DOHH2 (cell line): ENCODE results near the gene SMIM38.

Experiments used
- H3F3A ChIP-seq: fragments of 200-600 bp; sonication (generic), shearing (Covaris generic); 2 replicates; pipeline ENCODE4 v1.6.0; 2016; ENCODE audit warnings: antibody characterized with exemption, mild to moderate bottlenecking; ENCODE audit not compliant: control insufficient read depth, insufficient read depth
- H3K27ac ChIP-seq: fragments of 200-600 bp; sonication (generic); 2 replicates; pipeline ENCODE4 v1.5.1; 2014; ENCODE audit warnings: low read depth, mild to moderate bottlenecking, low read length, moderate library complexity
- H3K27me3 ChIP-seq: fragments of 200-600 bp; sonication (generic); 2 replicates; pipeline ENCODE4 v1.6.1; 2014; ENCODE audit warnings: mild to moderate bottlenecking, low read length, mixed read lengths; ENCODE audit not compliant: control insufficient read depth
- H3K36me3 ChIP-seq: fragments of 200-600 bp; sonication (generic); 2 replicates; pipeline ENCODE4 v1.6.1; 2014; ENCODE audit warnings: mild to moderate bottlenecking, low read length, moderate library complexity, mixed read lengths; ENCODE audit not compliant: control insufficient read depth
- H3K4me1 ChIP-seq: fragments of 200-600 bp; sonication (generic); 2 replicates; pipeline ENCODE4 v1.6.1; 2014; ENCODE audit warnings: mild to moderate bottlenecking, low read length, mixed read lengths; ENCODE audit not compliant: control insufficient read depth
- H3K4me2 ChIP-seq: fragments of 200-600 bp; sonication (generic); 2 replicates; pipeline ENCODE4 v1.6.0; 2014; ENCODE audit warnings: mild to moderate bottlenecking, low read length, moderate library complexity
- H3K4me3 ChIP-seq: fragments of 200-600 bp; sonication (generic); 2 replicates; pipeline ENCODE4 v1.5.1; 2014; ENCODE audit warnings: mild to moderate bottlenecking, low read length, mixed read lengths
- H3K79me2 ChIP-seq: fragments of 200-600 bp; sonication (generic); 2 replicates; pipeline ENCODE4 v1.6.1; 2014; ENCODE audit warnings: mild to moderate bottlenecking, low read length, mixed read lengths; ENCODE audit not compliant: control insufficient read depth
- H3K9me2 ChIP-seq: fragments of 200-600 bp; sonication (generic); replicated peaks from 2 replicates; pipeline ENCODE4 v1.6.1; 2014; ENCODE audit warnings: mild to moderate bottlenecking, low read length, mixed read lengths; ENCODE audit not compliant: control insufficient read depth
- H3K9me3 ChIP-seq: fragments of 200-600 bp; sonication (generic); 2 replicates; pipeline ENCODE4 v1.6.1; 2014; ENCODE audit warnings: antibody characterized with exemption, low read length, mixed read lengths; ENCODE audit not compliant: control insufficient read depth, insufficient read depth
- H4K20me1 ChIP-seq: fragments of 200-600 bp; sonication (generic); 2 replicates; pipeline ENCODE4 v1.6.0; 2014; ENCODE audit warnings: low read depth, mild to moderate bottlenecking, antibody characterized with exemption, low read length, moderate library complexity; ENCODE audit not compliant: control insufficient read depth, insufficient read depth
- CTCF ChIP-seq: fragments of 200-600 bp; sonication (generic); IDR thresholded peaks from one replicate; pipeline ENCODE4 v1.5.1; 2014; ENCODE audit warnings: antibody characterized with exemption, mild to moderate bottlenecking, low read depth, low read length; ENCODE audit not compliant: poor library complexity, severe bottlenecking
- EZH2phosphoT487 ChIP-seq: fragments of 200-600 bp; sonication (generic); IDR thresholded peaks from 2 replicates; pipeline ENCODE4 v1.6.1; 2017; ENCODE audit warnings: borderline replicate concordance, mild to moderate bottlenecking, antibody characterized with exemption, low read length, moderate library complexity, mixed read lengths

Gene SMIM38

DNA sequence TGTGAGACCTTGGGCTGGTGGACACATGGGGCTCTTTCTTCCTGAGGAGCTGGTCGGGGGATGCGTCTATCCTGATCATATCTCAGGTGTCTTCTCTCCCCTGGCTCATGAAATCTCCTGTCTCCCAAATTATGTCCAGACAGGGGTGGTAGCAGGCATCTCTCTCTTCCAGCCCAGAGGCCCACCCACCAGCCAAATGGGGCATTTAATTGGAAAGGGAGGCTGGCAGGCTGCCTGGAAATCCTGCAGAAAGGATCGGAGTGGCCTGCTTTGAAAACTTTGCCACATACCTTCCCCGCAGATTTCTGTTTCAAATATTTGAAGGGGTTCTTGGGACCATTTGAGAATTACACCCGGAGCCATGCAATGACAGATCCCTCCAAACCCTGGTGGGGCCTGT, 37.4 kb downstream of the SMIM38 start:
- Histone ChIP-seq H4K20me1 (no peaks in the 10 kb centered on the region), H3K27me3 (no peaks in the 10 kb centered on the region), H3K4me2 (no peak overlapping the region), H3K4me1 (no peaks in the 10 kb centered on the region), H3K79me2 (no peaks in the 10 kb centered on the region), H3K27ac (no peak overlapping the region), H3K4me3 (no peak overlapping the region), H3K9me3 (no peaks in the 10 kb centered on the region), H3K9me2 (no peaks in the 10 kb centered on the region), H3K36me3 (no peaks in the 10 kb centered on the region), H3F3A (no peaks in the 10 kb centered on the region)
- TF ChIP-seq CTCF, result no peak
- no peak for TF ChIP-seq EZH2phosphoT487

DNA sequence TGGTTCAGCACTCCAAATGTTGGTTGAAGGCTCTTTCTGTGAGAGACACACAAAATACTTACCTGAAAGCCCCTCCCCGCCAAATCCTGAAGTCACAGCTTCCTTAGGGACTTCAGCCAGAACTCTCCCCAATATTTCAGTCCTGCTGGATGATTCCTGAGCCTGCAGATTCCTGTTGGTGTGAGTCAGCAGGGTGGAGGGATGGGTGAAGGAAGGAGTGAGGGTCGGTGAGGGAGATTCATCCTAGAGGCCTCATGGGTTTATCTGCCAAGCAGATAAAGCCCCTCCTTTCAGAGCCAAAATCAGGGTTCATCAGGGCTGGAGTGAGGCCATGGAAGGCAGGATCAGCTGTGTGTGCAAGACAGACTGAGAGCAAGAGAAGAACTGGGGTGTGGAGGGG, 37.9 kb downstream of the SMIM38 start:
- Histone ChIP-seq H3K36me3 (no peaks in the 10 kb centered on the region), H3K9me2 (no peaks in the 10 kb centered on the region), H3K27ac (no peak overlapping the region), H3K4me1 (no peaks in the 10 kb centered on the region), H3K79me2 (no peaks in the 10 kb centered on the region), H3K4me3 (no peak overlapping the region), H4K20me1 (no peaks in the 10 kb centered on the region), H3F3A (no peaks in the 10 kb centered on the region), H3K4me2 (no peak overlapping the region), H3K27me3 (no peaks in the 10 kb centered on the region), H3K9me3 (no peaks in the 10 kb centered on the region)
- TF ChIP-seq CTCF (no peak), EZH2phosphoT487 (no peak)

DNA sequence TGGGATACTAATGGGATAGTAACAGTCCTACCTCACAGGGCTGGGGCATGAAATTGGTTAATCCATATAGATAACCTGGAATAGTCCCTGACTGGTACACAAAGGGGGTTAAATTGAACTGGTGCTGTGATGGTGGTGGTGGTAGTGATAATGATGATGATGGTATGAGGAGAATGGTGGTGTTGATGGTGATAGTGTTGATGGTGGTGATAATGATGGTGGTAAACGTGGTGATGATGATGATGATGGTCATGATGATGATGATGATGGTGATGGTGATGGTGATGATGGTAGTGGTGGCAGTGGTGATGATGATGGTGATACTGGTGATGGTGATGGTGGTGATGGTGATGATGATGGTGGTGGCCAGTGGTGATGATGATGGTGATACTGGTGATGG, 38.7 kb downstream of the SMIM38 start:
- H3K79me2 ChIP-seq, result no peaks in the 10 kb centered on the region
- H3K4me2 ChIP-seq, result no peak overlapping the region
- H3K9me3 ChIP-seq, result no peaks in the 10 kb centered on the region
- H3K27me3 ChIP-seq, result no peaks in the 10 kb centered on the region
- no peak overlapping the region for H3K27ac ChIP-seq
- no peaks in the 10 kb centered on the region for H3K4me1 ChIP-seq
- no peaks in the 10 kb centered on the region for H4K20me1 ChIP-seq
- no peaks in the 10 kb centered on the region for H3K36me3 ChIP-seq
- no peaks in the 10 kb centered on the region for H3F3A ChIP-seq
- no peaks in the 10 kb centered on the region for H3K9me2 ChIP-seq
- no peak for TF ChIP-seq CTCF
- no peak for TF ChIP-seq EZH2phosphoT487
- no peak overlapping the region for H3K4me3 ChIP-seq

- no peak overlapping the region for H3K4me2 ChIP-seq
- no peaks in the 10 kb centered on the region for H3F3A ChIP-seq
- no peaks in the 10 kb centered on the region for H4K20me1 ChIP-seq
- H3K27ac ChIP-seq, result no peak overlapping the region
- H3K79me2 ChIP-seq, result no peaks in the 10 kb centered on the region
- no peak overlapping the region for H3K4me3 ChIP-seq
- no peaks in the 10 kb centered on the region for H3K27me3 ChIP-seq
- H3K9me2 ChIP-seq, result no peaks in the 10 kb centered on the region
- H3K9me3 ChIP-seq, result no peaks in the 10 kb centered on the region
- TF ChIP-seq CTCF (no peak), EZH2phosphoT487 (no peak)
- no peaks in the 10 kb centered on the region for H3K4me1 ChIP-seq
- no peaks in the 10 kb centered on the region for H3K36me3 ChIP-seq
Observed at GRCh38 chr11:69194956-69195355, 39.2 kb downstream of the SMIM38 start.
